ENCODE measurements around the gene STK39.

The STK39 gene

DNA sequence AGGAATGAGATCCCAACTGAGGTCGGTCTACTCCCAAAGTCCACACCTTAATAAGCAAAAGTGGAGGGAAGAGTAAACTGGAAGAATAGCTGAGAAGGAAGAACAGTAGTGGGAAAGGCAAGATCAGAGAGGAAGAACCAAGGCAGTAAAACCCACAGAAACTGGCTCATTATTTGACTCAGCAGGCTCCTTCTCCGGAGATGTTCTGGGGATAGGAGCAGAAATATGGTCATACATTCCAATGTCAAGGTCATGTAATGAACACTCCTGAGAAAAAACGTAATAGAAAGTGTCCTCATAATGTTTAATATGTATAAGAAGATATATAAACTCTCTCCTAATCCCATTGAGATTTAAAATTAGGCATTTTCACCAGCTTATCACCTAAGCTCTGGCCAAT is 39.5 kb downstream of the STK39 start:
- no peak for TF ChIP-seq ZFX (IDR thresholded peaks at IDR 0.05)
- TF ChIP-seq, protein P1, sequence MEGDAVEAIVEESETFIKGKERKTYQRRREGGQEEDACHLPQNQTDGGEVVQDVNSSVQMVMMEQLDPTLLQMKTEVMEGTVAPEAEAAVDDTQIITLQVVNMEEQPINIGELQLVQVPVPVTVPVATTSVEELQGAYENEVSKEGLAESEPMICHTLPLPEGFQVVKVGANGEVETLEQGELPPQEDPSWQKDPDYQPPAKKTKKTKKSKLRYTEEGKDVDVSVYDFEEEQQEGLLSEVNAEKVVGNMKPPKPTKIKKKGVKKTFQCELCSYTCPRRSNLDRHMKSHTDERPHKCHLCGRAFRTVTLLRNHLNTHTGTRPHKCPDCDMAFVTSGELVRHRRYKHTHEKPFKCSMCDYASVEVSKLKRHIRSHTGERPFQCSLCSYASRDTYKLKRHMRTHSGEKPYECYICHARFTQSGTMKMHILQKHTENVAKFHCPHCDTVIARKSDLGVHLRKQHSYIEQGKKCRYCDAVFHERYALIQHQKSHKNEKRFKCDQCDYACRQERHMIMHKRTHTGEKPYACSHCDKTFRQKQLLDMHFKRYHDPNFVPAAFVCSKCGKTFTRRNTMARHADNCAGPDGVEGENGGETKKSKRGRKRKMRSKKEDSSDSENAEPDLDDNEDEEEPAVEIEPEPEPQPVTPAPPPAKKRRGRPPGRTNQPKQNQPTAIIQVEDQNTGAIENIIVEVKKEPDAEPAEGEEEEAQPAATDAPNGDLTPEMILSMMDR (conservative IDR thresholded peaks at IDR 0.05), result no peak

DNA sequence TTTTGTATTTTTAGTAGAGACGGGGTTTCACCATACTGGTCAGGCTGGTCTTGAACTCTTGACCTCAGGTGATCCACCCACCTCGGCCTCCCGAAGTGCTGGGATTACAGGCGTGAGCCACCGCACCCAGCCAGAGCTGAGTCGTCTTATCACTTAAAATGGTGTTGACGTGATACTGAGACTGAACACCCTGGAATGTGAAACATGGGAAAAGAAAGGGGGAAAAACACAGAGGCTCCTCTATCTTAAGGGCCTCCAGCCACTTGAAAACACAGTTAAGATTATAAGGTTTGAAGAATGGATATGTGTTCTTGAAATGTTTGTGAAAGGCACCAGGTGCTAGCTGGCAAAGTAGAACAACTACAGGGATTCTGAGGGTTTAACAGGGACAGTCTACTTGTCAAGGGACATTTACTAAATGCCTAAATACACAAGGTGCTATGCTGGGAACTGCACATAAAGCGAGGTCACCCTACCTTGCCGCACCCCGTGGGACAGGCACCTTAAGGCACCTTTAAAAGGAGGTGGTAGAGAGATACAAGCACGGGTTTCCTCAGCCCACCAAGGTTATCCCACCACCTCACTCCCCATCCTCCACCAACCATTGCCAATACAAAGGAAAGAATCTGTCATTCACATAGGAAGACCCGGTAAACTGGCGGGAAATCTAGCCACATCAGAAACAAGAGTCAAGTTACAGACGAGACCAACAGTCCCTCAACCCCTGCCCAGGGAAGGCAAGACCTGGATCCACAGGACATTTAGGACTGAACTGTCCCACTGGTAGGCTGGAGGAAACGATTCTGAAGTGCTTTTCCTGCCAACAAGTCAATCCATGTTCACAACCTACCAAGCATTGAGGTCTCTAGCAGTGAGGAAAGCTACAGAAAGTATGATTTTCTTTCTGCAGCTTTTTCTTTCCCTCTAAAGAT is 43.4 kb downstream of the STK39 start:
- H3K27ac ChIP-seq, result no peak overlapping the region
- TF ChIP-seq, protein P1 (conservative IDR thresholded peaks at IDR 0.05), result no peak
- no peak for TF ChIP-seq ZFX (IDR thresholded peaks at IDR 0.05)

More for the DNA sequence above, 39.5 kb downstream of the STK39 start:
- no peak overlapping the region for H3K27ac ChIP-seq

DNA sequence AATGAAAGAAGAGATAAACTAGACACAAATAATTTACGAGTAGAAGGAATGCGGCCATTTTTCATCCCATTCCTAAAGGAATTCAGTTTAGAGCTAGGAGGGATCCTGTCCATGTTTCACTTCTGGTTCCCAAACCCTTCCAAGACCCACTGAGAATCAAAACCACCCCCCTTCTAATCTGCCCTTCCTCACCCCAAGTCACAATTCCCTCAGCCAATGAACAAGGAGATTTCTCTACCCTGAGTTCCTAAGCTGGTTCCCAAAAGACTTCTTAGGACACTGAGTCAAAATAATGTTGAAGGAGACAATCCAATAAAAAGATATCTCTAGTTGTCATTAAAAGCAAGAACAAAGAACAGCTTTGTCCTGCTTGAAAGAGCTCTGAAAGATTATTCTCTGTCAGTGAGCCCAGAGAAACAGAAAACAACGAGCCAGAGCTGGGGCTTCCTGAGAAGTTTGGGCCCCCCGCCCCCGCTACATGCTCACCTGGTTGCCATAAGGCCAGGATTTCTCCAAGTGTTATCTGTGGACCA is 45.7 kb downstream of the STK39 start:
- no peak overlapping the region for H3K27ac ChIP-seq
- no peak for TF ChIP-seq ZFX (IDR thresholded peaks at IDR 0.05)
- TF ChIP-seq, protein P1 (conservative IDR thresholded peaks at IDR 0.05), result no peak

DNA sequence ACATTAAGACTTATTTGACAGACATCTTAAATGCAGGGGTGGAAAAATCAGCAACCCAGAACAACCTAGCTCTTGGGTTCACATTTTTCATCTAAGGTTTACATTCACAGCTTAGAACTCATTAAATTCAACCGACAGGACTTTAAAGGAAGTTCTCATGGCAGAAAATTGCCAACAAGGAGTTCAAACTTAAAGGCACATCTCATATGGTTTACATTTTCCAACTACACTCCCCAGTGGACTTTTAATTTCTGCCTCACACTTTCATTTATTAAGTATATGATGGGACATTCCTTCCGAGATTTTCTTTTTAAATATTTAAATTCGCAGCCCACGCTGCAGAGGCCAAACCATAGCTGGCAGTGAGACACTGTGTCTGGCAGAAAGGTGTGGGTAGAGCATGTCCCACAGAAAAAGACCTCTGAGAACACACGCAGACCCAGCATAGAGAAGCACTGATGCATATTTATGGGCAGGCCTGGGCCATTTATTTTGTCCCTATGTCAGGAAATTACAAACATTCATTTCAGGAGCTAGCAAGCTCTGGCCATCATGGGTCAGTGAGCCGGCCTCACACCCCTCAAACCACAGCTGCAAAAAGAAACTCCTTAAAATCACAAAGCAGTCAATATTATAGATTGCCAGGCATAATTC is 46.3 kb downstream of the STK39 start:
- H3K27ac ChIP-seq, result no peak overlapping the region
- TF ChIP-seq, protein P1 (conservative IDR thresholded peaks at IDR 0.05), result no peak
- TF ChIP-seq ZFX (IDR thresholded peaks at IDR 0.05), result no peak

DNA sequence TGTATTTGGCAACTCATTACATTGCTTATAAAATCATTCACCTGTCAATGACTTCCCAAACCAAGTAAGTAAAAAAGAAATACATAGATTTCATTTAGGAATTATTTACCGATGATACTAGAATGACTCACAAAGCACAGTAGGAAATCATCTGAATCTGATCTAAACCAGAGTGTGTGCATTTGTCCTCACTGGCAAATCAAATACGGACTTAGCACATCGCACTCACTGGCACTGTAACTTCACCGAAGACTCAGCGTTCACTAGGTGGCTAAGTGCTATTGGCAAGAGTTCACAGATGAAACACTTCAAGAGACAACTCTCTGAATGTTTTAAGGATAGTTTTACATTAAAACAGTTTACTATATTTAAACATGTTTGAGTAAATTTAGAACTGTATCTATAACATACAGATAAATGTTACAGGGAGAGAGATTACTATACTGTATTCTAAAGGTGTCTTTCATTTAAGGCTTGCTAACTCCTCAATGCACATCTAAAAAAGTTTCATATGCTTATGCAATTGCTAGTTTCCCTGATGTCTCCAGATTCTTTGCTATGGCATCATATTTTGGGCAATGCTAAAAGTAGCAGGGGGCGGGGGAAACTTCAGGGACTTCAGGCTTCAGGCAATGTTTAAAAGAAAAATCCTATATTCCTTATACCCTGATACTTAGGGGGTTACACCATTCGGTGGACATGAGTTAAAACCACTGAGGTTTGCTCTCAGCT is 48.8 kb downstream of the STK39 start:
- TF ChIP-seq ZFX (IDR thresholded peaks at IDR 0.05), result no peak
- TF ChIP-seq, protein P1 (conservative IDR thresholded peaks at IDR 0.05), result no peak
- H3K27ac ChIP-seq, result no peak overlapping the region

DNA sequence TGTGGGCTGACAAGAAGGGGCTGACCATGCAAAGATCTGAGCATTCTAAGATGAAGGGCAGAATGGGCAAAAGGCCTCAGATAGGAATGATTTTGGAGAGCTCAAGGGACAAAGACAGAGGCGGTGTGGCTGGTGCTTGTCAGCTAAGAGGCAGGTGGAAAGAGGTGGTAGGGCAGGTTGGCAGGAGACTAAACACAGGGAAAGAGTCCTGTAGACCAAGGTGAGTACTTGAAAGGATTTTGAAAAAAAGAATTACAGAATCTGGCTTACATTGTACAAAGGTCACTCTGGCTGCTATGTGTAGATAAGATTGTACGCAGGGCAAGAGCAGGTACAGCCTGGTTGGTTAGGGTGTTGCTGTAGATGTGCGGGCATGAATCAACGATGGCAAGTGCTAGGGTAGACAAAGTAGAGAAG is 50.6 kb downstream of the STK39 start:
- TF ChIP-seq, protein P1 (conservative IDR thresholded peaks at IDR 0.05), result no peak
- no peak for TF ChIP-seq ZFX (IDR thresholded peaks at IDR 0.05)
- H3K27ac ChIP-seq, result no peak overlapping the region

All from C4-2B (cell line).